ENCODE results near the gene UGDH. TPM values are rescaled to one million over a fixed set of nuclear protein-coding genes. Genes with fewer than 3 reads are reported as not detected.

UGDH gene
- total and polyA plus RNA-seq, 7 experiments from 2014 or later: 6.9 to 20.9 (median 18.2) TPM

- Histone ChIP-seq H3K36me3 (ENCODE audit: control insufficient read depth in 2 of 3, insufficient read depth in 3 of 3, low read length in 3 of 3) (peaks cover 0 to 22% (median 0%) of the 10 kb centered on the region in 3 experiments), H3K4me1 (ENCODE audit: control insufficient read depth in 2 of 2, insufficient read depth in 2 of 2, low read length in 2 of 2) (no peaks in the 10 kb centered on the region), H3K9me3 (ENCODE audit: control insufficient read depth in 2 of 3, low read length in 3 of 3) (no peaks in the 10 kb centered on the region), H3K27me3 (ENCODE audit: control insufficient read depth in 2 of 2, insufficient read depth in 2 of 2, low read length in 2 of 2) (no peaks in the 10 kb centered on the region), H3K4me3 (ENCODE audit: low read length) (no peak overlapping the region), H3K27ac (ENCODE audit: low read depth, low read length) (no peak overlapping the region)
- no peaks in the 10 kb centered on the region for H3K9me3 Mint-ChIP-seq
- H3K4me3 Mint-ChIP-seq: no peak overlapping the region
- ChIA-PET POLR2A (interaction anchor here (0.6 to 0.9 kb wide), 2 partner anchors 24 to 82 kb away, joined by 3 read pairs; no protein-coding TSS in a partner anchor), CTCF (no interaction called here)
- H3K27me3 Mint-ChIP-seq: no peaks in the 10 kb centered on the region
- intact Hi-C loops (cut with micrococcal nuclease): no loop called here
- H3K27ac Mint-ChIP-seq: peak overlapping the region in 1 of 9 donors; percentile 35
- DNase-seq (no peak), ATAC-seq (no peak)
- H3K4me1 Mint-ChIP-seq: no peaks in the 10 kb centered on the region
- H3K36me3 Mint-ChIP-seq: peaks cover 0 to 12% (median 6%) of the 10 kb centered on the region in 5 donors
These were observed 50.9 kb downstream of the UGDH start for GRCh38 chr4:39476187-39476895.

GRCh38 chr4:39472396-39472795, 54.8 kb downstream of the UGDH start:
- peaks cover 0 to 24% (median 0%) of the 10 kb centered on the region in 3 experiments for H3K36me3 ChIP-seq (ENCODE audit: control insufficient read depth in 2 of 3, insufficient read depth in 3 of 3, low read length in 3 of 3)
- no peak for ATAC-seq
- Mint-ChIP-seq H3K9me3 (no peaks in the 10 kb centered on the region), H3K4me3 (no peak overlapping the region), H3K27me3 (no peaks in the 10 kb centered on the region), H3K27ac (no peak overlapping the region), H3K4me1 (peaks cover 0 to 8% (median 3%) of the 10 kb centered on the region in 7 donors), H3K36me3 (peaks cover 0 to 12% (median 6%) of the 10 kb centered on the region in 5 donors)
- intact Hi-C loops (cut with micrococcal nuclease): loop anchor here in 1 of 2 donors (5.0 kb wide), 1 partner anchor 1370 kb away; no protein-coding TSS in a partner anchor
- no peak overlapping the region for H3K27ac ChIP-seq (ENCODE audit: low read depth, low read length)
- H3K27me3 ChIP-seq (ENCODE audit: control insufficient read depth in 2 of 2, insufficient read depth in 2 of 2, low read length in 2 of 2): no peaks in the 10 kb centered on the region
- H3K9me3 ChIP-seq (ENCODE audit: control insufficient read depth in 2 of 3, low read length in 3 of 3): no peaks in the 10 kb centered on the region
- POLR2A ChIA-PET: no interaction called here
- H3K4me1 ChIP-seq (ENCODE audit: control insufficient read depth in 2 of 2, insufficient read depth in 2 of 2, low read length in 2 of 2): no peaks in the 10 kb centered on the region
- DNase-seq: no peak
- H3K4me3 ChIP-seq (ENCODE audit: low read length): no peak overlapping the region
- CTCF ChIA-PET: no interaction called here

- Histone ChIP-seq H3K27ac (ENCODE audit: low read depth, low read length) (no peak overlapping the region), H3K4me1 (ENCODE audit: control insufficient read depth in 2 of 2, insufficient read depth in 2 of 2, low read length in 2 of 2) (no peaks in the 10 kb centered on the region), H3K4me3 (ENCODE audit: low read length) (no peak overlapping the region), H3K9me3 (ENCODE audit: control insufficient read depth in 2 of 3, low read length in 3 of 3) (no peaks in the 10 kb centered on the region), H3K36me3 (ENCODE audit: control insufficient read depth in 2 of 3, insufficient read depth in 3 of 3, low read length in 3 of 3) (peaks cover 0 to 24% (median 3%) of the 10 kb centered on the region in 3 experiments), H3K27me3 (ENCODE audit: control insufficient read depth in 2 of 2, insufficient read depth in 2 of 2, low read length in 2 of 2) (no peaks in the 10 kb centered on the region)
- Mint-ChIP-seq H3K4me1 (peaks cover 0 to 8% (median 3%) of the 10 kb centered on the region in 7 donors), H3K27me3 (no peaks in the 10 kb centered on the region), H3K27ac (no peak overlapping the region), H3K4me3 (no peak overlapping the region), H3K36me3 (peaks cover 0 to 15% (median 5%) of the 10 kb centered on the region in 5 donors), H3K9me3 (no peaks in the 10 kb centered on the region)
- ATAC-seq (no peak), DNase-seq (no peak)
- POLR2A ChIA-PET: no interaction called here
- CTCF ChIA-PET: interaction anchor here (0.7 to 2.1 kb wide), 2 partner anchors 365 to 508 kb away, joined by 3 to 13 read pairs; partner anchors contain the start of gene PDS5A
- intact Hi-C loops (cut with micrococcal nuclease): loop anchor here in 1 of 2 donors (5.0 kb wide), 1 partner anchor 1372 kb away; no protein-coding TSS in a partner anchor
These were observed 56.8 kb downstream of the UGDH start for GRCh38 chr4:39470402-39470801.

- no peaks in the 10 kb centered on the region for H3K27me3 Mint-ChIP-seq
- no peaks in the 10 kb centered on the region for H3K9me3 Mint-ChIP-seq
- peaks cover 0 to 20% (median 10%) of the 10 kb centered on the region in 5 donors for H3K36me3 Mint-ChIP-seq
- ChIA-PET CTCF (interaction anchor here (0.6 to 2.1 kb wide), 14 partner anchors 9 to 1573 kb away, joined by 3 to 13 read pairs (median 5); partner anchors contain the start of genes LIAS, PDS5A and RPL9), POLR2A (interaction anchor here (0.6 to 1.9 kb wide), 5 partner anchors 11 to 508 kb away, joined by 3 to 21 read pairs (median 3); partner anchors contain the start of genes LIAS, PDS5A, RFC1 and RPL9)
- H3K4me1 ChIP-seq (ENCODE audit: control insufficient read depth in 2 of 2, insufficient read depth in 2 of 2, low read length in 2 of 2): no peaks in the 10 kb centered on the region
- no peak overlapping the region for H3K4me3 Mint-ChIP-seq
- no peak overlapping the region for H3K4me3 ChIP-seq (ENCODE audit: low read length)
- H3K9me3 ChIP-seq (ENCODE audit: control insufficient read depth in 2 of 3, low read length in 3 of 3): no peaks in the 10 kb centered on the region
- H3K4me1 Mint-ChIP-seq: peaks cover 0 to 15% (median 4%) of the 10 kb centered on the region in 7 donors
- peaks cover 0 to 32% (median 3%) of the 10 kb centered on the region in 3 experiments for H3K36me3 ChIP-seq (ENCODE audit: control insufficient read depth in 2 of 3, insufficient read depth in 3 of 3, low read length in 3 of 3)
- H3K27ac ChIP-seq (ENCODE audit: low read depth, low read length): no peak overlapping the region
- intact Hi-C loops (cut with micrococcal nuclease): loop anchor here (1.0 to 10.0 kb wide), 8 partner anchors 189 to 1375 kb away; partner anchors contain the start of genes PDS5A (in 2 of the 2) and N4BP2 (in 1 of the 2)
- H3K27me3 ChIP-seq (ENCODE audit: control insufficient read depth in 2 of 2, insufficient read depth in 2 of 2, low read length in 2 of 2): no peaks in the 10 kb centered on the region
- ATAC-seq (peak; percentile 98), DNase-seq (peak in 7 of 9 donors; percentile 36 to 60 (median 47))
- peak overlapping the region in 6 of 9 donors; percentile 24 to 62 (median 44) for H3K27ac Mint-ChIP-seq
These were observed 57.7 kb downstream of the UGDH start for GRCh38 chr4:39469429-39470077.

- no peak for ATAC-seq
- Mint-ChIP-seq H3K9me3 (no peaks in the 10 kb centered on the region), H3K4me3 (no peak overlapping the region), H3K4me1 (peaks cover 0 to 19% (median 4%) of the 10 kb centered on the region in 7 donors), H3K27ac (peak overlapping the region in 1 of 9 donors; percentile 53), H3K27me3 (no peaks in the 10 kb centered on the region), H3K36me3 (peaks cover 0 to 31% (median 11%) of the 10 kb centered on the region in 5 donors)
- no peaks in the 10 kb centered on the region for H3K9me3 ChIP-seq (ENCODE audit: control insufficient read depth in 2 of 3, low read length in 3 of 3)
- peaks cover 0 to 40% (median 3%) of the 10 kb centered on the region in 3 experiments for H3K36me3 ChIP-seq (ENCODE audit: control insufficient read depth in 2 of 3, insufficient read depth in 3 of 3, low read length in 3 of 3)
- no peaks in the 10 kb centered on the region for H3K27me3 ChIP-seq (ENCODE audit: control insufficient read depth in 2 of 2, insufficient read depth in 2 of 2, low read length in 2 of 2)
- ChIA-PET CTCF (interaction anchor here (1.0 kb wide), 1 partner anchor 565 kb away, joined by 5 read pairs; no protein-coding TSS in a partner anchor), POLR2A (no interaction called here)
- no peak overlapping the region for H3K27ac ChIP-seq (ENCODE audit: low read depth, low read length)
- DNase-seq: no peak
- intact Hi-C loops (cut with micrococcal nuclease): loop anchor here in 1 of 2 donors (5.0 to 10.0 kb wide), 2 partner anchors 850 to 1377 kb away; no protein-coding TSS in a partner anchor
- H3K4me3 ChIP-seq (ENCODE audit: low read length): no peak overlapping the region
- H3K4me1 ChIP-seq (ENCODE audit: control insufficient read depth in 2 of 2, insufficient read depth in 2 of 2, low read length in 2 of 2): no peaks in the 10 kb centered on the region
These were observed 59.8 kb downstream of the UGDH start for GRCh38 chr4:39467464-39467863.

GRCh38 chr4:39466747-39467146, 60.5 kb downstream of the UGDH start:
- CTCF ChIA-PET: interaction anchor here (0.6 to 1.0 kb wide), 3 partner anchors 100 to 806 kb away, joined by 3 to 5 read pairs (median 5); no protein-coding TSS in a partner anchor
- Mint-ChIP-seq H3K9me3 (no peaks in the 10 kb centered on the region), H3K4me1 (peaks cover 0 to 19% (median 4%) of the 10 kb centered on the region in 7 donors), H3K4me3 (no peak overlapping the region), H3K27ac (no peak overlapping the region), H3K36me3 (peaks cover 0 to 25% (median 11%) of the 10 kb centered on the region in 5 donors), H3K27me3 (no peaks in the 10 kb centered on the region)
- intact Hi-C loops (cut with micrococcal nuclease): loop anchor here in 1 of 2 donors (5.0 to 10.0 kb wide), 2 partner anchors 851 to 1378 kb away; no protein-coding TSS in a partner anchor
- ATAC-seq (no peak), DNase-seq (no peak)
- no peaks in the 10 kb centered on the region for H3K27me3 ChIP-seq (ENCODE audit: control insufficient read depth in 2 of 2, insufficient read depth in 2 of 2, low read length in 2 of 2)
- H3K4me3 ChIP-seq (ENCODE audit: low read length): no peak overlapping the region
- no peak overlapping the region for H3K27ac ChIP-seq (ENCODE audit: low read depth, low read length)
- H3K4me1 ChIP-seq (ENCODE audit: control insufficient read depth in 2 of 2, insufficient read depth in 2 of 2, low read length in 2 of 2): no peaks in the 10 kb centered on the region
- peaks cover 0 to 36% (median 3%) of the 10 kb centered on the region in 3 experiments for H3K36me3 ChIP-seq (ENCODE audit: control insufficient read depth in 2 of 3, insufficient read depth in 3 of 3, low read length in 3 of 3)
- no peaks in the 10 kb centered on the region for H3K9me3 ChIP-seq (ENCODE audit: control insufficient read depth in 2 of 3, low read length in 3 of 3)
- POLR2A ChIA-PET: interaction anchor here (0.6 to 1.5 kb wide), 2 partner anchors 9 to 11 kb away, joined by 3 to 4 read pairs; no protein-coding TSS in a partner anchor

Data from naive thymus-derived CD4-positive, alpha-beta T cell (primary cell).